Stimulated activated CD4-positive, alpha-beta T cell treated with anti-CD3 and anti-CD28 coated beads, Interleukin-4, amount 100 ng/mL, for 48 hours (primary cell): ENCODE measurements around the gene TSPAN15.

Experiments used
- DNase-seq, 2 donors: peaks; one replicate each; pipeline ENCODE4 v3.0.0-alpha.2; 2020; ENCODE audit warnings: low read depth in 2 of 2

Gene TSPAN15

DNA sequence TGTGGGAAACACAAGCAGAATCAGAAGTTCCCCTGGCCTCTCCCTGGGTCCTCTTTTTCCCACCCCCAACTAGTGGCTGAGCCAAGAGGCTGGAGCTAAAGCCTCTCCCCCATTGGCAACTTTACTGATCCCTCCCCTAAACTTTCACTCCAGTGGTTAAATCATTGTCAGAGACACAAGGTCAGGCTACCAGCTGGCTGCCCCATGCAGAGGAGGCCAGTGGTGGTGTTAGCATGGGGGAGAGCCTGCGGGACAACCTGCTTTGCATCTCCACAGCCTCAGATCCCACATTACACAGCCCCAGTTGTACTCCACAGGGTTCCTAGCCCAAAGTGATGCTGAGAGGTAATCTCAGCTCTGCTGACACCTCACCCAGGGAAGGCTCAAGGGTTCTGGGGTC, 101.0 kb downstream of the TSPAN15 start:
- DNase-seq = no peak

DNA sequence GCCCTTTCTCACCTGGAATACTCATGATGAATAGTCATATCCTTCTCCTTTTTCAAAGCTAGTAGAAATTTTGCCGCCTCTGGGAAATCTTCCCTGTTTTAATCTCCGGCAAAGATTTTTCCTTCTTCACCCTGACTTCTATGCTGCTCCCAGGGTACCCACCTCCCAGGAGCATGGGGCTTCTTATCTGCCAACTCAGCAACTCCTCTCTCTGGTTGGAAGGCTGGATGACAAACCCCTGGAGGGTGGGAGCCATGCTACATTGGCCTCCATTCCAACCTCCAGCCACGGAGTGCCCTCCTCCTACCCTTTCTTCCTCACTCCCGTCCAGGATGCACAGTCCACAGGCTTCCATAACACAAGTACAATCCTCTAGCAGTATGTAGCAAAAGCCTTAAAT, 102.1 kb downstream of the TSPAN15 start:
- no peak for DNase-seq

DNA sequence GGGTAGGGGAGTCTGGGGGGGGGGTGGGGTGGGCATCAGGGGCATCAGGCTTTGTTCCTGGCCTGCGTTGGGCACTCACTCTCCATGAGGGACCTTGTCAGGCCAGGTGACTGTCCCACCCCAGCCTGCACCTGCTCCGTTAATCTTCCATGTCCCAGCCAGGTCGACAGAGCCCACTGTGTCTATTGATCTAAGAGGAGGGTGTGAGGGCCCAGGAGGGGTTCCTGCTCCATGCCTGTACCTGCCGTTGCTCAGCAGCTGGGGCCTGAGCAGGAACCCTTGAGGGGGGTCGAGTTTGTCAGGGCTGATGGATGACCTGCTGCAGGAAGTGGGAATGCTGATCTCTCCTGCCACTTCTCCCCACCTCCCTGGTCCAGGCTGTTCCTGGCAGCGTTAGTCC, 103.3 kb downstream of the TSPAN15 start:
- no peak for DNase-seq
